Measurements from ENCODE around the gene RPL28.
A peak's percentile ranks its signal among the peaks of the same experiment; 100 is the strongest.
"Not testable (repeated sequence)": the region's sequence is repeated elsewhere in the genome, so short reads cannot be mapped to it uniquely, and the experiment has no call there.

Gene RPL28

GRCh38 chr19:55433292-55433691 is 47.6 kb downstream of the RPL28 start:
- DNase-seq: no peak

- DNase-seq: no peak
Measured at GRCh38 chr19:55434356-55434919, 48.7 kb downstream of the RPL28 start.

- DNase-seq: no peak
Measured at GRCh38 chr19:55435020-55435419, 49.3 kb downstream of the RPL28 start.

GRCh38 chr19:55436847-55437246 is 51.1 kb downstream of the RPL28 start:
- DNase-seq: no peak

GRCh38 chr19:55437410-55437809 is 51.7 kb downstream of the RPL28 start:
- peak; percentile 53 to 83 for DNase-seq

- no peak for DNase-seq
Measured at GRCh38 chr19:55439052-55439451, 53.3 kb downstream of the RPL28 start.

GRCh38 chr19:55440411-55441105 is 54.8 kb downstream of the RPL28 start:
- DNase-seq: peak; percentile 14 to 30

GRCh38 chr19:55441319-55441691 is 55.6 kb downstream of the RPL28 start:
- DNase-seq: no peak

GRCh38 chr19:55441692-55442321 is 56.1 kb downstream of the RPL28 start:
- peak; percentile 62 for DNase-seq

GRCh38 chr19:55442372-55442961 is 56.7 kb downstream of the RPL28 start:
- peak in 1 of 2 experiments; percentile 29 for DNase-seq

GRCh38 chr19:55443045-55443823 is 57.5 kb downstream of the RPL28 start, which contains the start of gene SHISA7:
TSS of gene SHISA7 (minus strand) at chr19:55443300. CDS start at chr19:55442863, 437 bp downstream.
- DNase-seq: no peak

- no peak for DNase-seq
Measured at GRCh38 chr19:55443824-55444480, 58.2 kb downstream of the RPL28 start.

- DNase-seq: no peak
Measured at GRCh38 chr19:55444646-55445045, 58.9 kb downstream of the RPL28 start.

GRCh38 chr19:55446060-55446459 is 60.3 kb downstream of the RPL28 start:
- DNase-seq: peak; percentile 30 to 35

GRCh38 chr19:55447421-55448174 is 61.9 kb downstream of the RPL28 start:
- DNase-seq: no peak

GRCh38 chr19:55448175-55448490 is 62.4 kb downstream of the RPL28 start:
- not testable (repeated sequence) for DNase-seq

GRCh38 chr19:55449469-55449868 is 63.7 kb downstream of the RPL28 start:
- DNase-seq: no peak

- no peak for DNase-seq
Measured at GRCh38 chr19:55451163-55451964, 65.6 kb downstream of the RPL28 start.

GRCh38 chr19:55451965-55452748 is 66.4 kb downstream of the RPL28 start:
- DNase-seq: no peak
